ENCODE results near the gene UBE2D2. TPM values are rescaled to one million over a fixed set of nuclear protein-coding genes. Genes with fewer than 3 reads are reported as not detected.
"Not testable (repeated sequence)": the region's sequence is repeated elsewhere in the genome, so short reads cannot be mapped to it uniquely, and the experiment has no call there.

Gene UBE2D2
- total RNA-seq, 2 donors from 2014 or later = 105 to 132 TPM

- intact Hi-C loops (cut with DNase I) = no loop called here
- no peak for DNase-seq (ENCODE audit: low spot score)
Measured at GRCh38 chr5:139619861-139620260, 58.7 kb downstream of the UBE2D2 start.

- DNase-seq (ENCODE audit: low spot score); intact Hi-C loops (cut with DNase I): not testable (repeated sequence)
Measured at GRCh38 chr5:139625398-139625797, 64.3 kb downstream of the UBE2D2 start.

DNA sequence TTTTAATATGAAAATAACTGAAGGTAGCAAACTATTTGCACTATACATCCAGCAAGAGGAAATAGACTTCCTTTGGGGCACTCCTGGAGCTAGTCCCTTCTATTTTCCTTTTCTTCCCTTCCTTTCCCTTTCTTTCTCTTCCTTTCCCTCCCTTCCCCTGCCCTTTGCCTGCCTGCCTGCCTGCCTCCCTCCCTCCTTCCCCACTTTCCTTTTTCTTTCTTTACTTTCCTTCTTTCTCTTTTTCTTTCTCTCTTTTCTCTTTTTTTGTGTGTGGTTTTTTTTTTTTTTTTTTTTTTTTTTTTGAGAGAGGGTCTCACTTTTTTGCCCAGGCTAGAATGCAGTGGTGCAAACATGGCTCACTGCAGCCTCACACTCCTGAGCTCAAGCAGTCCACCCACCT is 69.7 kb downstream of the UBE2D2 start:
- intact Hi-C loops (cut with DNase I) = no loop called here
- DNase-seq (ENCODE audit: low spot score) = peak; percentile 18

GRCh38 chr5:139631520-139632165 is 70.5 kb downstream of the UBE2D2 start:
- intact Hi-C loops (cut with DNase I) = no loop called here
- peak; percentile 6 for DNase-seq (ENCODE audit: low spot score)

- intact Hi-C loops (cut with DNase I) = loop anchor here (2.0 kb wide), 2 partner anchors 57 to 131 kb away; no protein-coding TSS in a partner anchor
- peak; percentile 86 for DNase-seq (ENCODE audit: low spot score)
Measured at GRCh38 chr5:139633295-139634027, 72.3 kb downstream of the UBE2D2 start.

DNA sequence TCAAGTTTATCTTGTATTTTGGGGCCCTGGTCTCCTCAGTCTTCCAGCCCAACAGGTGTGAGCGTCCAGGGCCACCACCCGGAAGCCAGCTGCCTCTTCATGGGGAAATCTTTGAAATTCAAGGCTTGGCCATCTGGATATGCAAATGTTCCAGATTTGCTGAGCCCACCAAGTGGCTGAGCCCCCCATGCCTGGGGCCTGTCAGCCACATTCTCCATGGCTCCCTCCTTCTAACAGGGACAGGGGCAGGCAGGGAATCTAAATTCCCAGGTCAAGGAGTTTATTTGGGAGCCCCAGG is 72.8 kb downstream of the UBE2D2 start:
- peak; percentile 18 for DNase-seq (ENCODE audit: low spot score)
- intact Hi-C loops (cut with DNase I) = loop anchor here (2.0 kb wide), 2 partner anchors 57 to 131 kb away; no protein-coding TSS in a partner anchor

DNA sequence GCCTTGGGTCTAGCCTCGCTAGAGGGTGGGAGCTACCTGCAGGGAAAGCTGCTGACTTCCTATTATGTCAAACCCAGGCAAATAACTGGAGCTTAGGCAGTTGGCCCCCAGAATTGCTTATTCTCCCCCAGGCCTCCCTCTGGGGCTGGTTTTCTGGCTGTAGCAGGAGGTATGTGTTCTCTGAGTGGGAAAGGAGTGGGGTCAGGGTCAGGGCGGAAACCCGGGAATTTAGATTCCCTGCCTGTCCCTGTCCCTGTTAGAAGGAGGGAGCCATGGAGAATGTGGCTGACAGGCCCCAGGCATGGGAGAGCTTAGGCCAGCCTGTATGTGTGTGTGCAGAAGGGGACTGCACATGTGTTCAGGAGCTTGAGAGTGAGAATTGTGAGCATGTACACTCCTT is 73.4 kb downstream of the UBE2D2 start:
- intact Hi-C loops (cut with DNase I) = loop anchor here (2.0 kb wide), 2 partner anchors 56 to 130 kb away; no protein-coding TSS in a partner anchor
- DNase-seq (ENCODE audit: low spot score) = peak; percentile 28

DNA sequence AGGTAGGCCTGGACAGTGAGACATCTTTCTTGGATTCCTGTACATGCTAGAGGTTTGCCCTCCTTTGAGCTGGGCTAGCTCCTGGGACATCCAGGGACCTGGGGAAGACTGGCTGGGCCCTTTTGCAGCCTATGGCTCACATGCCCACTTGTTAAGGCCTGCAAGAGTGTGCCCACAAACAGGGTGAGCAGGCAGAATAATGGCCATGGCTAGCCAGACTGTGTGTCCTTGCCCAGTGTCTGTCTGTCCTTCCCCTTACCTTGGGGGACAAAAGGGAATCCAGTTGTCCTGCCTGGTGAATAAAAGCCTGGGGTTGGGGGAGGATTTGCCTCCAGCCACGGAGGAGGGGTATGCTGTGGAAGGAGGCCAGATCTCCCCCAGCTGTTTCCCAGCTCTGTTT is 74.1 kb downstream of the UBE2D2 start:
- intact Hi-C loops (cut with DNase I) = loop anchor here (2.0 to 5.0 kb wide), 3 partner anchors 56 to 132 kb away; no protein-coding TSS in a partner anchor
- peak; percentile 26 for DNase-seq (ENCODE audit: low spot score)

GRCh38 chr5:139635606-139636206 is 74.6 kb downstream of the UBE2D2 start:
- DNase-seq (ENCODE audit: low spot score) = peak; percentile 96
- intact Hi-C loops (cut with DNase I) = loop anchor here (2.0 to 5.0 kb wide), 4 partner anchors 15 to 132 kb away; no protein-coding TSS in a partner anchor

DNA sequence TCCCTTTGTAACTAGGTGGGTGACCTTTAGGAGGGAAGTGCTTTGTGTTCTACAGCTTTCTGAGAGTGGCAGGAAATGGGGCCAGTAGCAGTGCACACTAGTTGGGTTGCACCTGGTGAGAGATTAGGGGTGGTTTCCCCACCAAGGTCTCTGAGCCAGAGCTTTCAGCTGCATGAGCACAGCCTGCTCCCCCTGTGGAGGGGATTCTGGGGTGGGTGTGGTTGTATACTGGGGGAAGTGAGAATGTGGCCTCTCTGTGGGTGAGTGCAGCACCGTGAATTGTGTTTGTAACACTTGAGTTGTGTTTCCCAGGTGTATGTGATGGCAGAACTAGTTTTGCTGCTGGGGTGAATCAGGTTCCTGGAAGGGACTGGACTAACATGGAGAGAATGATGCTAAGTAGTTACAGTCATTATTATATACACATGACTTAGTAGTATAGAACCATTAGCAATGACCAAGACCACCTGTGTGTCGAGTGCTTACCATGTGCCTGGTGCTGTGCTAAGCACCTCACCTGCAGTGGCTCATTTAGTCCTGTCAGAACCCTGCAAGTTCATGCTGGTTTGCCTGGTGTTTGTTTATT is 75.2 kb downstream of the UBE2D2 start:
- peak; percentile 56 for DNase-seq (ENCODE audit: low spot score)
- intact Hi-C loops (cut with DNase I) = loop anchor here (2.0 to 5.0 kb wide), 2 partner anchors 15 to 131 kb away; no protein-coding TSS in a partner anchor

DNA sequence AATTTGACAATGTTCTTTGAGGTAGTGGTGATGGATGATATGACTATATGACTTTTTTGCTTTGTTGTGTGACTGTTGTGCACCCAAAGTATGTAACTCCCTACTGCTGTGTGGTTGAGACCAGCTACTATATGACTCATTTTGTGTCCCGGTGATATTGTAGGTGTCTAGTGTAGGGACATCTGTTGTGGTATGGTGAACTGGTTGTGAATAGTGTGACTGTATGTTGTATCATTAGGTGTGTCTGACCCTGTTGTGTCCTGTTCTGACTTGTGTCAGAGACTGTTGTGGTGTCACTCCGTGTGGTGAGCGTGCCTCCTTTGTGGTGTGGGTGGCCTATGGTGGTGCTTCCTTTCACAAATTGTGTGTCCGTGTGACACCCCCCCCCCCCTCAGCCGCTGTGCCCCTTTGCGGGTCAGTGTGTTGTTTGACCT is 75.9 kb downstream of the UBE2D2 start:
- intact Hi-C loops (cut with DNase I) = loop anchor here (2.0 to 5.0 kb wide), 2 partner anchors 14 to 130 kb away; no protein-coding TSS in a partner anchor

DNA sequence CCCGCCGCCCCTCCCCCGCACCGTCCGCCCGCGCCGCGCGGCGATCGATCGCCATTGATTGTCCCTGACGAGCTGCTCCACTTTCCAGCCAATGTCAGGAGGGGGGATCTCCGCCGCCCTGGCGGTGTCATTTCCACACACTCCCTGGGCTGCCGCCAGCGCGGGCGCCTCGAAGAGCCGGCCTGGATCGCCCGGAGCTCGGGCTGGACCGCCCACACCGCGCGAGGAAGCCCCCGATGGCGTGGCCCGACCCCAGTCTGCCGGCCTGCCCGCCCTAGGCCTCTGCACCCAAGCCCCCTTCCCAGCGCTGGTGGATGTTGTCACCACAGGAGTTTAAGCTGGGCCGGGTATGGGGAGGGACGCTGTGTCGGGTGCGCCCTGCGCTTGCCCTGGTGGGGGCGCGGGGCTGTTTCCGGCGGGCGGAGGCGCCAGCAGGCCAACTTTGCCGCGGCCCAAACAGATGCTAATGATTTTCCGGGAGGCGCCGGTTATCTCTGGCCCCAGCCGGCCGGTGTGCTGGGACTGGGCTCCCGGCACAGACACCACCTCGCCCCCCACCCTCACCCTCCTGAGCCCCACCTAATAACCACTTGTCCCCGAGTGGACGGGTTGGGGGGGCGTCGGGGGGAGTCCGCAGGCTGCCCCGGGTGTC is 76.4 kb downstream of the UBE2D2 start:
- intact Hi-C loops (cut with DNase I) = loop anchor here (2.0 to 5.0 kb wide), 2 partner anchors 13 to 130 kb away; no protein-coding TSS in a partner anchor
- DNase-seq (ENCODE audit: low spot score) = peak; percentile 95

More for the DNA sequence above, 75.9 kb downstream of the UBE2D2 start:
- DNase-seq (ENCODE audit: low spot score) = no peak

GRCh38 chr5:139638090-139638735 is 77.1 kb downstream of the UBE2D2 start:
- DNase-seq (ENCODE audit: low spot score) = peak; percentile 95
- intact Hi-C loops (cut with DNase I) = loop anchor here in 1 of 2 donors (5.0 kb wide), 1 partner anchor 129 kb away; no protein-coding TSS in a partner anchor

GRCh38 chr5:139638736-139639618 is 77.8 kb downstream of the UBE2D2 start:
- DNase-seq (ENCODE audit: low spot score) = peak; percentile 68
- intact Hi-C loops (cut with DNase I) = loop anchor here in 1 of 2 donors (5.0 kb wide), 1 partner anchor 128 kb away; no protein-coding TSS in a partner anchor

DNA sequence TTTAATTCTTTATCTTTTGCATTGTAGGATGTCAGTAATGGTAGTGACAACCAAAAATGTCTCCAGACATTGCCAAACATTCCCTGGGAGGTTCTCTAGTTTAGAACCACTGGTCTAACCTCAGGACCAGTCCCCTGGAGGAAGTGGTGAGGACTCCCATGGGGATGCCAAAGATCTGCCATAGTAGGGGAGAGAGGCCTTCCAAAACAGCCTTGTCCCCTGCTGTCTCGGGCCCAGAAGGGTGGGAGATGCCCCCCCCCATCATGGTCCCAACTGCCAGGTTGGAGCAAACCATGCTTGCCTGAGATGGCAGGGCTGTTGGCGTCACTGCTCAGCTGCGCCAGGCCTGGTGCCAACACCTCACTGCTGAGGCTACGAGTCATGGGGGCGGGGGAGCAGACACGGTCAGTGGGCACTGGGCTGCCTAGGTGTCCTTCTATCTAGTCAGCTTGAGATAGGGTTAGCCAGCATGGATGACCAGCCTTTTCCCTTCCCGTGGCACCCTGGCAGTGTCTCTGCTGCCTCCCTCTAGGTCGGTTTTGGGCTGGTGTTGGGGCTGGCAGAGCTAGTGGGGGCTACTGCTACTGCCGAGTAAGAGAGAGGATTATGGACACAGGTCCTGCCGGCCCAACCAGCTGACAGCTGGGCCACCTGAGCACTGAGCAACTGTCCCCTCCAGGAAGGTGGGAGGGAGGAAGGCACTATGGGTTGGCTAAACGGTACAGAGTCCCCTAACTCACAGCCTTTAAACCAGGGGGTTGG is 78.7 kb downstream of the UBE2D2 start:
- intact Hi-C loops (cut with DNase I) = loop anchor here in 1 of 2 donors (5.0 kb wide), 1 partner anchor 128 kb away; no protein-coding TSS in a partner anchor

GRCh38 chr5:139640421-139641115 is 79.4 kb downstream of the UBE2D2 start:
- peak; percentile 59 for DNase-seq (ENCODE audit: low spot score)
- intact Hi-C loops (cut with DNase I) = no loop called here

More for the DNA sequence above, 78.7 kb downstream of the UBE2D2 start:
- DNase-seq (ENCODE audit: low spot score) = peak; percentile 80

All from posterior vena cava (tissue), 2 donors.